ENCODE measurements around the gene ARL3. TPM values are rescaled to one million over a fixed set of nuclear protein-coding genes. Genes with fewer than 3 reads are reported as not detected.

The ARL3 gene
- total RNA-seq, 1 experiment from 2014 or later, result 12.1 TPM

- H3K36me3 ChIP-seq, result peaks cover 64% of the 10 kb centered on the region
- peaks cover 45% of the 10 kb centered on the region for H3K4me1 ChIP-seq (replicated peaks)
- no peaks in the 10 kb centered on the region for H3K27me3 ChIP-seq (replicated peaks)
- peak overlapping the region; percentile 93 for H3K4me3 ChIP-seq
- peak overlapping the region; percentile 86 for H3K27ac ChIP-seq
- DNase-seq (ENCODE audit: low read depth in 1 of 2, low spot score in 2 of 2), result peak; percentile 95 to 97
- no peaks in the 10 kb centered on the region for H3K9me3 ChIP-seq (replicated peaks)
These were observed 68.2 kb downstream of the ARL3 start for GRCh38 chr10:102645741-102646609.

DNA sequence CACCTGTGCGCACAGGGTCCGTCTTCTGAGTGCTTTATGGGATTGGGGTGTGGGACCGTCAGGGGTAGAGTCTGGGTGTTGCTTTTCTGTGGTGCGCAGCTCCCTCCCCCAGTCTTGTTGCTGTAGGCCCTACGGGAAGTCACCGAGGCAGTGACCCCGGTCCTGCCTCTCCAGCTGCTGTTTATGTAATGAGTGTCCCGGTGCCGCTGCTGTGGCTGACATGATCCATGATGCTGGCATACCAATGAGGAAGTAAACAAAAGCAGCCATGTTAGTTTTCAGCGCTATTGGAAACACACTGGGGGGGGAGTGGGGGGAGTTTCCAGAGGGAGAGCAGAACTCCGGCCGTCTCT, 68.8 kb downstream of the ARL3 start:
- Histone ChIP-seq H3K4me3 (peak overlapping the region; percentile 93), H3K4me1 (replicated peaks) (peaks cover 45% of the 10 kb centered on the region), H3K36me3 (peaks cover 59% of the 10 kb centered on the region), H3K27me3 (replicated peaks) (no peaks in the 10 kb centered on the region), H3K9me3 (replicated peaks) (no peaks in the 10 kb centered on the region), H3K27ac (peak overlapping the region; percentile 86)
- peak; percentile 72 to 83 for DNase-seq (ENCODE audit: low read depth in 1 of 2, low spot score in 2 of 2)

- H3K36me3 ChIP-seq, result peaks cover 56% of the 10 kb centered on the region
- DNase-seq (ENCODE audit: low read depth in 1 of 2, low spot score in 2 of 2), result peak; percentile 71 to 73
- no peaks in the 10 kb centered on the region for H3K27me3 ChIP-seq (replicated peaks)
These were observed 69.4 kb downstream of the ARL3 start for GRCh38 chr10:102644646-102645387.

GRCh38 chr10:102644066-102644645, 70.0 kb downstream of the ARL3 start, which contains the start of gene TRIM8:
TSS of gene TRIM8 (plus strand) at chr10:102644479. CDS start at chr10:102644618, 139 bp downstream.
- DNase-seq (ENCODE audit: low read depth in 1 of 2, low spot score in 2 of 2), result peak in 1 of 2 experiments; percentile 67
- H3K27me3 ChIP-seq (replicated peaks), result no peaks in the 10 kb centered on the region
- H3K36me3 ChIP-seq, result peaks cover 50% of the 10 kb centered on the region
- H3K4me3 ChIP-seq, result peak within 1 kb of the TSS; percentile 93
- peaks cover 42% of the 10 kb centered on the region for H3K4me1 ChIP-seq (replicated peaks)
- no peaks in the 10 kb centered on the region for H3K9me3 ChIP-seq (replicated peaks)
- H3K27ac ChIP-seq, result peak within 1 kb of the TSS; percentile 88

More at GRCh38 chr10:102644646-102645387, 69.4 kb downstream of the ARL3 start:
- Histone ChIP-seq H3K4me1 (replicated peaks) (peaks cover 45% of the 10 kb centered on the region), H3K9me3 (replicated peaks) (no peaks in the 10 kb centered on the region), H3K4me3 (peak overlapping the region; percentile 93), H3K27ac (peak overlapping the region; percentile 86)

GRCh38 chr10:102643336-102644065, 70.7 kb downstream of the ARL3 start:
- peaks cover 42% of the 10 kb centered on the region for H3K4me1 ChIP-seq (replicated peaks)
- H3K36me3 ChIP-seq, result peaks cover 44% of the 10 kb centered on the region
- H3K4me3 ChIP-seq, result peak overlapping the region; percentile 93
- peak; percentile 80 to 83 for DNase-seq (ENCODE audit: low read depth in 1 of 2, low spot score in 2 of 2)
- H3K27me3 ChIP-seq (replicated peaks), result no peaks in the 10 kb centered on the region
- no peaks in the 10 kb centered on the region for H3K9me3 ChIP-seq (replicated peaks)
- peak overlapping the region; percentile 88 for H3K27ac ChIP-seq

DNA sequence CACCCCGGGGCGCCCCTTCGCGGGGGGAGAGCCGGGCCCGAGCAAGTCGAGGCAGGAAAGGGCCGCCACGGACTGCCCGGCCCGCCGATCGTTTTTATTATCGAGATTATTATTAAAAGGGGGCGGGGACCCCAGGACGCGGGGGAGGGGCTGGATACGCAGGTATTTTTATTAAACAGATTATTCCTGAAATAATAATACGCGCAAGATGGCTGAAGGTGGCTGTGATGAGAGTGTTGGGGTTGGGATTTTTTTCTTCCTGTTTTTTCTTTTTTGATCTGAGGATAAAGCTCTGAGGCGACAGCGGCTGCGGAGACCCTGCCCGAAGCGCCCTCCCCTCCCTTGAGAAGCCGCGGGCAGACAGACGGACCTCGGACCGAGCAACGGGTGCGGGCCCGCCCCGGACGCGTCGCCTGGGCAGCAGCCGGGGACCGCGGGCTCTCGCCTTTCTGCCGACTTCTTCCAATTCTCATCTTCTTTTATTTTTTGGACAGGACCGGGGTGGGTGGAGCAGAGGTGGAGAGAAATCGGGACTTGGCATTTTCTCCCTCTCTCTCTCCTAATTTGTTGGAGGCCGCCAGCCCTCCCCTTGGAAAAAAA, 71.4 kb downstream of the ARL3 start:
- Histone ChIP-seq H3K4me1 (replicated peaks) (peaks cover 38% of the 10 kb centered on the region), H3K4me3 (peak overlapping the region; percentile 93), H3K27ac (peak overlapping the region; percentile 88), H3K9me3 (replicated peaks) (no peaks in the 10 kb centered on the region), H3K36me3 (peaks cover 37% of the 10 kb centered on the region), H3K27me3 (replicated peaks) (no peaks in the 10 kb centered on the region)
- peak in 1 of 2 experiments; percentile 78 for DNase-seq (ENCODE audit: low read depth in 1 of 2, low spot score in 2 of 2)

GRCh38 chr10:102641880-102642735, 72.1 kb downstream of the ARL3 start:
- H3K4me1 ChIP-seq (replicated peaks), result peaks cover 31% of the 10 kb centered on the region

DNA sequence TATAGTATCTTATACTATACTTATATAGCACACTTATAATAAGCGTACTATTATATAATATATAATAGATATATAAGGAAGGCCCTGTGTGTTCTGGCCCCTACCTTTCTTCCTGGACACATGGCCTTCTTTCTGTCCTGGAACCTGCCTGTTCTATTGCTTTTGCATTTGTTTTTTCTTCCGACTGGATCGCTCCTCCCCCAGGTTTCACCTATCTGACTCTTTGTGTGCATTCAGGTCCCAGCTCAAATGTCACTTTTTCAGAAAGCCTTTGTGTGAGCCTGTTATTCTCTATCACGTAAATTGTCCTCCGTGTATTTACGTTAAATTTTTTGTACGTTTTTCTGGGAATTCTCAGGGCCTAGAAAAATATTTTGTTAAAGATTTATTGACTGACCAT, 72.8 kb downstream of the ARL3 start:
- peaks cover 23% of the 10 kb centered on the region for H3K36me3 ChIP-seq
- no peaks in the 10 kb centered on the region for H3K27me3 ChIP-seq (replicated peaks)
- peaks cover 24% of the 10 kb centered on the region for H3K4me1 ChIP-seq (replicated peaks)
- peak overlapping the region; percentile 34 for H3K27ac ChIP-seq
- H3K4me3 ChIP-seq, result peak overlapping the region; percentile 93
- DNase-seq (ENCODE audit: low read depth in 1 of 2, low spot score in 2 of 2), result no peak
- no peaks in the 10 kb centered on the region for H3K9me3 ChIP-seq (replicated peaks)

More at GRCh38 chr10:102641880-102642735, 72.1 kb downstream of the ARL3 start:
- Histone ChIP-seq H3K9me3 (replicated peaks) (no peaks in the 10 kb centered on the region), H3K4me3 (peak overlapping the region; percentile 93), H3K36me3 (peaks cover 30% of the 10 kb centered on the region), H3K27me3 (replicated peaks) (no peaks in the 10 kb centered on the region), H3K27ac (peak overlapping the region; percentile 88)
- peak; percentile 96 to 99 for DNase-seq (ENCODE audit: low read depth in 1 of 2, low spot score in 2 of 2)

DNA sequence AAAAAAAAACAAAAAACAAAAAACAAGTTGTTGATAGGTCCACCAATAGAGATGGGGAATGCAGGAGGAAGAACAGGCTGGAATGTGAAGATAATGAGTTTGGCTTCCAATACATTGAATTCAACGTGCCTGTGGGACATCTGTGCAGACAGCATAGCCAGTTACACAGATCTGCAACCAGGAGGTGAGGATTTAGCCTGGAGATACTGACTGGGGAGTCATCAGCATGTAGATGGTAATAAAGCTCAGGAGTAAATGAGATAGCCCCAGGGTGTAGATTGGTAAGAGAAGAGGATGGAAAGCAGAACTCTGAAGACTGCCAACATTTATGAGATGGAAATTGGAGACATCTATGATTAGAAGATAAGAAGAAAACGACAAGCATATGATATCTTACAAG, 74.7 kb downstream of the ARL3 start:
- DNase-seq (ENCODE audit: low read depth in 1 of 2, low spot score in 2 of 2), result no peak

DNA sequence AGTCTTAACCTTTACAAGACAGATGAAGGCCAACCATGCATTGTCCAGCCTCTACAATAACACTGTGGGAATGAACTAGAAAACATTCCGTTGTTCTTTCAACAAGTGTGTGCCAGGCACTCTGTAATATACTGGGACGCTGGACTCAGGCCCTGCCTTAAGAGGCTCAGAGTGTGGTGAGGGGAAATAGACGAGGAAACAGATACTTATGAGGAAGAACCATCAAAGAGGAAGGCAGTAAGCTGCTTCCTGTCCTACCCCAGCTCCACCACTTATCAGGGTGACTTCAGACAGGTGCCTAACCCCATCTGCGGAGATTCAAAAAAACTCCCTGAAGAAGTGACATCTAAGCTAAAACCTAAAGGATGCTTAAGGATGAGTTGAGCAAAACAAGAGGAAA, 78.8 kb downstream of the ARL3 start:
- DNase-seq (ENCODE audit: low read depth in 1 of 2, low spot score in 2 of 2), result no peak
- Histone ChIP-seq H3K4me1 (replicated peaks) (peaks cover 47% of the 10 kb centered on the region), H3K36me3 (no peaks in the 10 kb centered on the region), H3K4me3 (no peak overlapping the region), H3K27ac (no peak overlapping the region), H3K27me3 (replicated peaks) (no peaks in the 10 kb centered on the region), H3K9me3 (replicated peaks) (no peaks in the 10 kb centered on the region)

More for the DNA sequence above, 74.7 kb downstream of the ARL3 start:
- Histone ChIP-seq H3K4me1 (replicated peaks) (peaks cover 11% of the 10 kb centered on the region), H3K36me3 (peaks cover 7% of the 10 kb centered on the region), H3K27me3 (replicated peaks) (no peaks in the 10 kb centered on the region), H3K4me3 (no peak overlapping the region), H3K27ac (no peak overlapping the region), H3K9me3 (replicated peaks) (no peaks in the 10 kb centered on the region)

- H3K27ac ChIP-seq, result no peak overlapping the region
- H3K4me1 ChIP-seq (replicated peaks), result peaks cover 54% of the 10 kb centered on the region
- DNase-seq (ENCODE audit: low read depth in 1 of 2, low spot score in 2 of 2), result no peak
These were observed 79.5 kb downstream of the ARL3 start for GRCh38 chr10:102634686-102635085.

DNA sequence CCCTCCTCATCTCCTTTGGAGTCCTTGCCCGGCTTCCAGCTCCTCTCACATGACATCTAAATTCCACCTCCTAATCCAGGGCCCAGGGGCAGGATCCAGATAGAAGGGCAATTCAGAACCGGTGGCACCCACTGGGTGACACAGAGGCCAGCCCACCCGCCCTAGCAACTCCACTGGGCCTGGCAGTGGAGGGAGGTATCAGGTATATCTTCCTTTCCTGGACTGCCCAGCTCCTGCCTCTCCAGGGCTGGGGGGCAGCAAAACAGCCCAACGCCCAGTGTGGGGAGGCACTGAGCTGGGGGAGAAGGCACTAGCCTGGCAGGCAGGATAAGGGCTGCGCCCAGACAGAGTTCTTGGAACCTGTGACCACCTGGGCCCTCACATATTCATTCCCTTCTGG, 80.3 kb downstream of the ARL3 start:
- no peak overlapping the region for H3K4me3 ChIP-seq
- no peaks in the 10 kb centered on the region for H3K27me3 ChIP-seq (replicated peaks)
- H3K4me1 ChIP-seq (replicated peaks), result peaks cover 62% of the 10 kb centered on the region
- no peak for DNase-seq (ENCODE audit: low read depth in 1 of 2, low spot score in 2 of 2)
- no peaks in the 10 kb centered on the region for H3K36me3 ChIP-seq
- no peaks in the 10 kb centered on the region for H3K9me3 ChIP-seq (replicated peaks)
- peak overlapping the region; percentile 59 for H3K27ac ChIP-seq

More at GRCh38 chr10:102634686-102635085, 79.5 kb downstream of the ARL3 start:
- no peaks in the 10 kb centered on the region for H3K36me3 ChIP-seq
- no peak overlapping the region for H3K4me3 ChIP-seq
- no peaks in the 10 kb centered on the region for H3K9me3 ChIP-seq (replicated peaks)
- H3K27me3 ChIP-seq (replicated peaks), result no peaks in the 10 kb centered on the region

Measured in SJSA1 (cell line).